ENCODE results near the gene SEC16B. TPM values are rescaled to one million over a fixed set of nuclear protein-coding genes. Genes with fewer than 3 reads are reported as not detected.

The SEC16B gene
- total and polyA plus RNA-seq, 4 donors: 10.9 to 56.8 (median 29.4) TPM

DNA sequence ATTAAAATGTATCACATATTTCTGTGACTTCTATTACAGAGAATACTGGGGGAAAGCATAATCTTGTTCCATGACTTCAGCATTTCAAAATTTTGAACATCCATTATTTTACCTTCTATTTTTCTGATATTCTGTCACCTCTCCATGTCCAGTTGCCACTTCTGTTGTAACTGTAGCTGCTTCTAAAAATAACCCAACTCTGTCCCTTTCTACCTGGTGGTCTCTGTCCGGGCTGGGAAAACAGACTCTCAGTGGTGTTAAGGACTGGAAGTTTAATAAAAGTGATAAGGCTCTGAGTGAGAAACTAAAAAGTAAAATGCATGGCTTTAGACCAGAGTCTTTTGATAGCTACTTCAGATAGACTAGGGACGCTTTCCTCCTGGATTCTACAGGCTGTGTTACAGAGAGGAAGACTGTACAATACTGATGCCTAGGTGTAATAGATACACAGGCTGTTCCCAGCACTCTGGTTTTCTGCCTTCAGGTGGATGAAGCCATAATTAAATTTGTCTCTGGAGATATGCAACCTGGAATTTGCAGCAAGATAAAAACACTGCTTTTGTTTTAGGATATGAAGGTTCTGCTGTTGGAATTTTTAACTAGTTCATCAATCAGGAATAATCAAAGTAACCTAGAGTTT is 42.1 kb upstream of the SEC16B start:
- WGBS: 83% methylated on average over 2 of the region's 2 CpGs
- H3K36me3 ChIP-seq (ENCODE audit: control insufficient read depth in 4 of 4, insufficient read depth in 3 of 4, low read depth in 1 of 4, low read length in 3 of 4): peaks cover under 1 to 13% (median 12%) of the 10 kb centered on the region in 4 donors
- TF ChIP-seq ATF3 (IDR thresholded peaks at IDR 0.05): no peak
- TF ChIP-seq JUND (IDR thresholded peaks at IDR 0.05): no peak
- TF ChIP-seq MAX (IDR thresholded peaks at IDR 0.05): no peak
- peaks cover 0 to 12% (median 6%) of the 10 kb centered on the region in 4 donors for H3K4me1 ChIP-seq (ENCODE audit: control insufficient read depth in 4 of 4, insufficient read depth in 4 of 4, low read length in 3 of 4)
- no peak overlapping the region for H3K9ac ChIP-seq (ENCODE audit: low read depth in 1 of 2, low read length in 2 of 2)
- no peaks in the 10 kb centered on the region for H3K27me3 ChIP-seq (ENCODE audit: control insufficient read depth in 4 of 4, insufficient read depth in 4 of 4, low read length in 3 of 4)
- no peaks in the 10 kb centered on the region for H3K9me3 ChIP-seq (ENCODE audit: control insufficient read depth in 4 of 4, low read length in 3 of 4)
- no peak overlapping the region for H3K27ac ChIP-seq (ENCODE audit: low read depth in 1 of 2, low read length in 2 of 2)
- no peak overlapping the region for H3K4me3 ChIP-seq (ENCODE audit: low read depth in 1 of 3, low read length in 3 of 3)
- no peak for DNase-seq (ENCODE audit: low spot score)

DNA sequence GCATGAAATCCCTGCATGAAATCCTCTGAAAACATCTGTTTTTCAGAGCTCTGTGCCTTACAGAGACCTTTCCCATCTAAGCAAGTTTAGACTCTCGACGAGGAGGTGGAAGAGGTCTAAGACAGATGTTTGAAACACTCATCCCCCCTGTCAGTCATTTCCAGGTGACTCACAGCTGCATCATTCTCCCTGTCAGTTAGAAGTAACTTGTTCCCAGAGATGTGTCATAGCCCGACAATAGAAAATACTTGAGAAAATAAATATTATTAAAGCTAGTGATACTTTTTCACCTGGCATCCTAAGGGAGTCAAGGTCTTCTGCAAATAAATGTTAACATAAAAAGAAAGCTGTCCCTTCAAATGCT is 41.6 kb upstream of the SEC16B start:
- Histone ChIP-seq H3K9me3 (ENCODE audit: control insufficient read depth in 4 of 4, low read length in 3 of 4) (no peaks in the 10 kb centered on the region), H3K36me3 (ENCODE audit: control insufficient read depth in 4 of 4, insufficient read depth in 3 of 4, low read depth in 1 of 4, low read length in 3 of 4) (peaks cover 0 to 12% (median 11%) of the 10 kb centered on the region in 4 donors), H3K27ac (ENCODE audit: low read depth in 1 of 2, low read length in 2 of 2) (no peak overlapping the region), H3K4me1 (ENCODE audit: control insufficient read depth in 4 of 4, insufficient read depth in 4 of 4, low read length in 3 of 4) (peaks cover 0 to 12% (median 6%) of the 10 kb centered on the region in 4 donors), H3K27me3 (ENCODE audit: control insufficient read depth in 4 of 4, insufficient read depth in 4 of 4, low read length in 3 of 4) (no peaks in the 10 kb centered on the region), H3K9ac (ENCODE audit: low read depth in 1 of 2, low read length in 2 of 2) (no peak overlapping the region), H3K4me3 (ENCODE audit: low read depth in 1 of 3, low read length in 3 of 3) (no peak overlapping the region)
- DNase-seq (ENCODE audit: low spot score): no peak
- TF ChIP-seq FOXA2 (IDR thresholded peaks at IDR 0.05): no peak
- TF ChIP-seq ATF3 (IDR thresholded peaks at IDR 0.05): no peak
- no peak for TF ChIP-seq NR2F2 (IDR thresholded peaks at IDR 0.05)
- TF ChIP-seq YY1 (IDR thresholded peaks at IDR 0.05): no peak
- TF ChIP-seq MAX (IDR thresholded peaks at IDR 0.05): no peak
- TF ChIP-seq EGR1 (IDR thresholded peaks at IDR 0.05; ENCODE audit: low read depth in 2 of 2): no peak
- no peak for TF ChIP-seq TAF1 (conservative IDR thresholded peaks at IDR 0.05)
- TF ChIP-seq HNF4A (conservative IDR thresholded peaks at IDR 0.05): no peak
- no peak for TF ChIP-seq SP1 (IDR thresholded peaks at IDR 0.05)
- TF ChIP-seq JUND (IDR thresholded peaks at IDR 0.05): no peak
- no peak for TF ChIP-seq FOXA1 (IDR thresholded peaks at IDR 0.05)
- no peak for TF ChIP-seq CTCF (IDR thresholded peaks at IDR 0.05; ENCODE audit: low read depth, low read length, missing input control)
- TF ChIP-seq, protein P1, sequence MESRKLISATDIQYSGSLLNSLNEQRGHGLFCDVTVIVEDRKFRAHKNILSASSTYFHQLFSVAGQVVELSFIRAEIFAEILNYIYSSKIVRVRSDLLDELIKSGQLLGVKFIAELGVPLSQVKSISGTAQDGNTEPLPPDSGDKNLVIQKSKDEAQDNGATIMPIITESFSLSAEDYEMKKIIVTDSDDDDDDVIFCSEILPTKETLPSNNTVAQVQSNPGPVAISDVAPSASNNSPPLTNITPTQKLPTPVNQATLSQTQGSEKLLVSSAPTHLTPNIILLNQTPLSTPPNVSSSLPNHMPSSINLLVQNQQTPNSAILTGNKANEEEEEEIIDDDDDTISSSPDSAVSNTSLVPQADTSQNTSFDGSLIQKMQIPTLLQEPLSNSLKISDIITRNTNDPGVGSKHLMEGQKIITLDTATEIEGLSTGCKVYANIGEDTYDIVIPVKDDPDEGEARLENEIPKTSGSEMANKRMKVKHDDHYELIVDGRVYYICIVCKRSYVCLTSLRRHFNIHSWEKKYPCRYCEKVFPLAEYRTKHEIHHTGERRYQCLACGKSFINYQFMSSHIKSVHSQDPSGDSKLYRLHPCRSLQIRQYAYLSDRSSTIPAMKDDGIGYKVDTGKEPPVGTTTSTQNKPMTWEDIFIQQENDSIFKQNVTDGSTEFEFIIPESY (IDR thresholded peaks at IDR 0.05): no peak
- no peak for TF ChIP-seq RXRA (IDR thresholded peaks at IDR 0.05)
- TF ChIP-seq HNF4G (IDR thresholded peaks at IDR 0.05): no peak
- WGBS: 76% methylated on average over 3 of the region's 3 CpGs

All from liver (tissue), 9 donors.